ENCODE data around the gene PDE4D. TPM values are rescaled to one million over a fixed set of nuclear protein-coding genes. Genes with fewer than 3 reads are reported as not detected.

Gene PDE4D
- total RNA-seq, 1 donor from 2014 or later, result 14.2 TPM

GRCh38 chr5:59095480-59095879 lies 798.0 kb downstream of the PDE4D start:
- H3K4me2 ChIP-seq (ENCODE audit: low read length), result no peak overlapping the region
- Mint-ChIP-seq H3K4me3 (ENCODE audit: unreplicated experiment) (no peak overlapping the region), H3K9me3 (ENCODE audit: unreplicated experiment) (no peaks in the 10 kb centered on the region), H3K27me3 (ENCODE audit: low read depth, unreplicated experiment) (no peaks in the 10 kb centered on the region), H3K36me3 (ENCODE audit: low read depth, unreplicated experiment) (no peaks in the 10 kb centered on the region), H3K27ac (ENCODE audit: unreplicated experiment) (no peak overlapping the region), H3K4me1 (ENCODE audit: low read depth, unreplicated experiment) (peaks cover 25% of the 10 kb centered on the region)
- H3K79me2 ChIP-seq (ENCODE audit: insufficient read depth, low read length), result no peaks in the 10 kb centered on the region
- H3K27ac ChIP-seq (ENCODE audit: low read depth, low read length), result no peak overlapping the region
- no peaks in the 10 kb centered on the region for H4K20me1 ChIP-seq (ENCODE audit: insufficient read depth, low read length)
- H2AFZ ChIP-seq (ENCODE audit: low read depth, low read length), result no peak overlapping the region
- FAIRE-seq (no peak), DNase-seq (ENCODE audit: low read depth) (no peak)
- no peaks in the 10 kb centered on the region for H3K36me3 ChIP-seq (ENCODE audit: insufficient read depth, low read length)
- H3K4me3 ChIP-seq (ENCODE audit: insufficient read depth, low read depth, low read length), result no peak overlapping the region
- peaks cover 11% of the 10 kb centered on the region for H3K4me1 ChIP-seq (ENCODE audit: insufficient read depth, low read length)
- no peak overlapping the region for H3K9ac ChIP-seq (ENCODE audit: low read length)
- no peaks in the 10 kb centered on the region for H3K9me3 ChIP-seq (ENCODE audit: insufficient read depth, low read depth, low read length)
- TF ChIP-seq EZH2 (IDR thresholded peaks at IDR 0.05; ENCODE audit: insufficient read depth, low read length), result no peak
- TF ChIP-seq CTCF (IDR thresholded peaks at IDR 0.05; ENCODE audit: insufficient read depth, low read depth, low read length), result no peak
- no peaks in the 10 kb centered on the region for H3K27me3 ChIP-seq (ENCODE audit: insufficient read depth, low read length)

GRCh38 chr5:59094864-59095263 lies 798.7 kb downstream of the PDE4D start:
- H3K4me3 Mint-ChIP-seq (ENCODE audit: unreplicated experiment), result no peak overlapping the region
- no peaks in the 10 kb centered on the region for H3K27me3 ChIP-seq (ENCODE audit: insufficient read depth, low read length)
- H4K20me1 ChIP-seq (ENCODE audit: insufficient read depth, low read length), result no peaks in the 10 kb centered on the region
- no peak overlapping the region for H3K9ac ChIP-seq (ENCODE audit: low read length)
- H3K27ac Mint-ChIP-seq (ENCODE audit: unreplicated experiment), result no peak overlapping the region
- no peaks in the 10 kb centered on the region for H3K9me3 Mint-ChIP-seq (ENCODE audit: unreplicated experiment)
- no peaks in the 10 kb centered on the region for H3K9me3 ChIP-seq (ENCODE audit: insufficient read depth, low read depth, low read length)
- DNase-seq (ENCODE audit: low read depth), result no peak
- no peak for TF ChIP-seq CTCF (IDR thresholded peaks at IDR 0.05; ENCODE audit: insufficient read depth, low read depth, low read length)
- no peak for TF ChIP-seq EZH2 (IDR thresholded peaks at IDR 0.05; ENCODE audit: insufficient read depth, low read length)
- no peak overlapping the region for H3K4me3 ChIP-seq (ENCODE audit: insufficient read depth, low read depth, low read length)
- no peaks in the 10 kb centered on the region for H3K79me2 ChIP-seq (ENCODE audit: insufficient read depth, low read length)
- FAIRE-seq, result no peak
- H3K4me1 ChIP-seq (ENCODE audit: insufficient read depth, low read length), result peaks cover 11% of the 10 kb centered on the region
- H3K36me3 Mint-ChIP-seq (ENCODE audit: low read depth, unreplicated experiment), result no peaks in the 10 kb centered on the region
- H3K27me3 Mint-ChIP-seq (ENCODE audit: low read depth, unreplicated experiment), result no peaks in the 10 kb centered on the region
- H2AFZ ChIP-seq (ENCODE audit: low read depth, low read length), result no peak overlapping the region
- H3K27ac ChIP-seq (ENCODE audit: low read depth, low read length), result no peak overlapping the region
- H3K4me1 Mint-ChIP-seq (ENCODE audit: low read depth, unreplicated experiment), result peaks cover 20% of the 10 kb centered on the region
- H3K36me3 ChIP-seq (ENCODE audit: insufficient read depth, low read length), result no peaks in the 10 kb centered on the region
- no peak overlapping the region for H3K4me2 ChIP-seq (ENCODE audit: low read length)

- DNase-seq (ENCODE audit: low read depth) (no peak), FAIRE-seq (no peak)
- Mint-ChIP-seq H3K4me3 (ENCODE audit: unreplicated experiment) (no peak overlapping the region), H3K4me1 (ENCODE audit: low read depth, unreplicated experiment) (peaks cover 9% of the 10 kb centered on the region), H3K27ac (ENCODE audit: unreplicated experiment) (no peak overlapping the region), H3K27me3 (ENCODE audit: low read depth, unreplicated experiment) (no peaks in the 10 kb centered on the region), H3K9me3 (ENCODE audit: unreplicated experiment) (no peaks in the 10 kb centered on the region), H3K36me3 (ENCODE audit: low read depth, unreplicated experiment) (no peaks in the 10 kb centered on the region)
- H3K36me3 ChIP-seq (ENCODE audit: insufficient read depth, low read length), result no peaks in the 10 kb centered on the region
- no peak for TF ChIP-seq EZH2 (IDR thresholded peaks at IDR 0.05; ENCODE audit: insufficient read depth, low read length)
- no peak for TF ChIP-seq CTCF (IDR thresholded peaks at IDR 0.05; ENCODE audit: insufficient read depth, low read depth, low read length)
- H3K9ac ChIP-seq (ENCODE audit: low read length), result no peak overlapping the region
- H3K4me3 ChIP-seq (ENCODE audit: insufficient read depth, low read depth, low read length), result no peak overlapping the region
- H3K79me2 ChIP-seq (ENCODE audit: insufficient read depth, low read length), result no peaks in the 10 kb centered on the region
- no peak overlapping the region for H3K4me2 ChIP-seq (ENCODE audit: low read length)
- no peaks in the 10 kb centered on the region for H4K20me1 ChIP-seq (ENCODE audit: insufficient read depth, low read length)
- H3K4me1 ChIP-seq (ENCODE audit: insufficient read depth, low read length), result no peaks in the 10 kb centered on the region
- H3K27ac ChIP-seq (ENCODE audit: low read depth, low read length), result no peak overlapping the region
- H3K27me3 ChIP-seq (ENCODE audit: insufficient read depth, low read length), result no peaks in the 10 kb centered on the region
- H2AFZ ChIP-seq (ENCODE audit: low read depth, low read length), result no peak overlapping the region
- no peaks in the 10 kb centered on the region for H3K9me3 ChIP-seq (ENCODE audit: insufficient read depth, low read depth, low read length)
These were observed 800.2 kb downstream of the PDE4D start for GRCh38 chr5:59093329-59093728.

Measured in astrocyte (in vitro differentiated cells and primary cell).